MM.1S (cell line): ENCODE data around the gene PRODH2.

ENCODE experiments used
- DNase-seq: peaks from one replicate; pipeline ENCODE4 v3.0.0-alpha.2; 2015
- H2AFZ ChIP-seq: fragments of 300-600 bp; sonication (generic); 2 replicates; pipeline ENCODE4 v1.6.0; 2016; ENCODE audit warnings: antibody characterized with exemption, low read length
- H3F3A ChIP-seq: fragments of 300-600 bp; sonication (generic); 2 replicates; pipeline ENCODE4 v1.6.1; 2016; ENCODE audit warnings: mild to moderate bottlenecking, antibody characterized with exemption, low read length, moderate library complexity, mixed read lengths; ENCODE audit not compliant: insufficient read depth
- H3K27ac ChIP-seq: fragments of 300-600 bp; sonication (generic); 2 replicates; pipeline ENCODE4 v1.5.1; 2016; ENCODE audit warnings: mild to moderate bottlenecking, low read length
- H3K27me3 ChIP-seq: fragments of 300-600 bp; sonication (generic); replicated peaks from 2 replicates; pipeline ENCODE4 v1.6.0; 2016; ENCODE audit warnings: low read length; ENCODE audit not compliant: insufficient read depth
- H3K36me3 ChIP-seq: fragments of 300-600 bp; sonication (generic); replicated peaks from 2 replicates; pipeline ENCODE4 v1.6.1; 2016; ENCODE audit warnings: mild to moderate bottlenecking, low read length, mixed read lengths; ENCODE audit not compliant: insufficient read depth
- H3K4me1 ChIP-seq: fragments of 300-600 bp; sonication (generic); 2 replicates; pipeline ENCODE4 v1.6.1; 2016; ENCODE audit warnings: low read length, mixed read lengths
- H3K4me2 ChIP-seq: fragments of 300-600 bp; sonication (generic); 2 replicates; pipeline ENCODE4 v1.6.0; 2016; ENCODE audit warnings: low read depth, low read length
- H3K4me3 ChIP-seq: fragments of 300-600 bp; sonication (generic); 2 replicates; pipeline ENCODE4 v1.5.1; 2016; ENCODE audit warnings: low read length, mixed read lengths
- H3K79me2 ChIP-seq: fragments of 300-600 bp; sonication (generic); 2 replicates; pipeline ENCODE4 v1.6.1; 2016; ENCODE audit warnings: mixed run types, low read length, mixed read lengths
- H3K9ac ChIP-seq: fragments of 300-600 bp; sonication (generic); 2 replicates; pipeline ENCODE4 v1.6.1; 2016; ENCODE audit warnings: low read length, mixed read lengths
- H3K9me2 ChIP-seq: fragments of 300-600 bp; sonication (generic); replicated peaks from 2 replicates; pipeline ENCODE4 v1.6.1; 2016; ENCODE audit warnings: mild to moderate bottlenecking, low read length, mixed read lengths; ENCODE audit not compliant: insufficient read depth
- H3K9me3 ChIP-seq: fragments of 300-600 bp; sonication (generic); replicated peaks from 2 replicates; pipeline ENCODE4 v1.6.1; 2016; ENCODE audit warnings: mild to moderate bottlenecking, low read length, mixed read lengths; ENCODE audit not compliant: insufficient read depth
- H4K20me1 ChIP-seq: fragments of 300-600 bp; sonication (generic); 2 replicates; pipeline ENCODE4 v1.6.1; 2016; ENCODE audit warnings: mild to moderate bottlenecking, low read length, moderate library complexity, mixed read lengths; ENCODE audit not compliant: insufficient read depth
- EZH2 ChIP-seq: fragments of 300-600 bp; sonication (generic); optimal IDR thresholded peaks from 2 replicates; pipeline ENCODE3; 2017; ENCODE audit warnings: low read depth, mild to moderate bottlenecking, antibody characterized with exemption, low read length, mixed read lengths
- EZH2phosphoT487 ChIP-seq: fragments of 300-600 bp; sonication (generic); IDR thresholded peaks from 2 replicates; pipeline ENCODE4 v1.6.1; 2018; ENCODE audit warnings: antibody characterized with exemption, low read length
- TF ChIP-seq, protein P1 (sequence below): fragments of 300-600 bp; sonication (generic); IDR thresholded peaks from 2 replicates; pipeline ENCODE4 v1.5.1; 2016; ENCODE audit warnings: antibody characterized with exemption, low read length, mixed read lengths

PRODH2 gene

DNA sequence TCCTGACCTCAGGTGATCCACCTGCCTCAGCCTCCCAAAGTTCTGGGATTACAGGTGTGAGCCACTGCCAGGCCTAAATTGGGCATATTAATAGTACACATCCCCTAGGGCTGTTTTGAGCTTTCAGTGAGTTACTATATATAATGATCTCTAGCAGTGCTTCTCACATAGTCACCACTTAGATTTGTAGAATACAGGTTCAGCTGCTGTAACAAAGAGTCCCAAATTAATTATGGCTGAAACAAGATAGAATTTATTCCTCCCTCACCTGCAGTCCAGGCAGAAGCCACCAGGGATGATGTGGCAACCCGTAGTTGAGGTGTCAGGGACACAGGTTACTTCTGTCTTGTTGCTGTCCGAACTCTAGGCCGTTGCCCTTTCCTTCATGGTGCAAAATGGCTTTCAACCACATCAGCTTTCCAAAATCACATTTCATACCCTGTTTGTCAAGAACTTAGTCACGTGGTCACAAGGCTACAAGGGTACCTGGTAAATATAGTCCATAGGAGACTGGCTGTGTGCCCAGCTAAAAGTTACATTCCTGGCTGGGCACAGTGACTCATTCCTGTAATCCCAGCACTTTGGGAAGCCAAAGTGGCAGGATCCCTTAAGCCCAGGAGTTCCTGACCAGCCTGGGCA is 51.8 kb downstream of the PRODH2 start:
- Histone ChIP-seq H3K36me3 (no peaks in the 10 kb centered on the region), H3K4me1 (peaks cover 12% of the 10 kb centered on the region; the same call in 1 of the 2 replicates), H3K9me2 (no peaks in the 10 kb centered on the region), H3K27ac (no peak overlapping the region), H3F3A (peaks cover 4% of the 10 kb centered on the region; the same call in 1 of the 2 replicates), H3K9me3 (no peaks in the 10 kb centered on the region), H3K4me3 (no peak overlapping the region), H4K20me1 (no peaks in the 10 kb centered on the region), H3K27me3 (no peaks in the 10 kb centered on the region), H3K9ac (no peak overlapping the region), H3K4me2 (no peak overlapping the region), H2AFZ (no peak overlapping the region), H3K79me2 (peaks cover 15% of the 10 kb centered on the region)
- TF ChIP-seq, protein P1, sequence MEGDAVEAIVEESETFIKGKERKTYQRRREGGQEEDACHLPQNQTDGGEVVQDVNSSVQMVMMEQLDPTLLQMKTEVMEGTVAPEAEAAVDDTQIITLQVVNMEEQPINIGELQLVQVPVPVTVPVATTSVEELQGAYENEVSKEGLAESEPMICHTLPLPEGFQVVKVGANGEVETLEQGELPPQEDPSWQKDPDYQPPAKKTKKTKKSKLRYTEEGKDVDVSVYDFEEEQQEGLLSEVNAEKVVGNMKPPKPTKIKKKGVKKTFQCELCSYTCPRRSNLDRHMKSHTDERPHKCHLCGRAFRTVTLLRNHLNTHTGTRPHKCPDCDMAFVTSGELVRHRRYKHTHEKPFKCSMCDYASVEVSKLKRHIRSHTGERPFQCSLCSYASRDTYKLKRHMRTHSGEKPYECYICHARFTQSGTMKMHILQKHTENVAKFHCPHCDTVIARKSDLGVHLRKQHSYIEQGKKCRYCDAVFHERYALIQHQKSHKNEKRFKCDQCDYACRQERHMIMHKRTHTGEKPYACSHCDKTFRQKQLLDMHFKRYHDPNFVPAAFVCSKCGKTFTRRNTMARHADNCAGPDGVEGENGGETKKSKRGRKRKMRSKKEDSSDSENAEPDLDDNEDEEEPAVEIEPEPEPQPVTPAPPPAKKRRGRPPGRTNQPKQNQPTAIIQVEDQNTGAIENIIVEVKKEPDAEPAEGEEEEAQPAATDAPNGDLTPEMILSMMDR, result no peak
- TF ChIP-seq EZH2, result no peak
- no peak for TF ChIP-seq EZH2phosphoT487
- no peak for DNase-seq

DNA sequence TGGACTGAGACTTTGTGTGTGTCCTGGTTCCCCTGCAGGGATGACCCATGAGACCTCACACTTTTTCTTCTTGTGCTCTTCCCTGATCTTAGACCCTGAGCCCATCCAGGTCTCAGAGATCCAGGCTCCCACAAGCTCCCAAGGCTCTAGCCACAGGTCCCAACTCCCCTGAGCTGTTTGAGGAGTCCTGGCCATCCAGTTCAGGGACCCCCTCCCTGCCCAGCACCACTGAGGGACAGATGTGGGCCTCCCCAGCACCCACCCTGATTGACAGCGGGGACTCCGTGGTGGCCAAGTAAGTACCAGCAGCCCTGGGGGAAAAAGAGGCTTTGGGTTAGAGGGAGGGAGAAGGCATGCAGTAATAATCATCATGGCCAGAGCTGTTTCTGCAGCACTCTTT is 52.9 kb downstream of the PRODH2 start:
- Histone ChIP-seq H3K27ac (no peak overlapping the region), H3K27me3 (no peaks in the 10 kb centered on the region), H2AFZ (no peak overlapping the region), H3K79me2 (peaks cover 15% of the 10 kb centered on the region), H3K9ac (no peak overlapping the region), H3F3A (peaks cover 4% of the 10 kb centered on the region; the same call in 1 of the 2 replicates), H3K4me1 (peaks cover 12% of the 10 kb centered on the region; the same call in 1 of the 2 replicates), H3K9me3 (no peaks in the 10 kb centered on the region), H3K36me3 (no peaks in the 10 kb centered on the region), H4K20me1 (no peaks in the 10 kb centered on the region), H3K9me2 (no peaks in the 10 kb centered on the region), H3K4me3 (no peak overlapping the region), H3K4me2 (no peak overlapping the region)
- TF ChIP-seq, protein P1, result no peak
- TF ChIP-seq EZH2, result no peak
- TF ChIP-seq EZH2phosphoT487, result no peak
- DNase-seq, result no peak

GRCh38 chr19:35757749-35758608 is 54.7 kb downstream of the PRODH2 start, which contains the start of gene PROSER3:
TSS of gene PROSER3 (plus strand) at chr19:35758176. CDS start at chr19:35758216, 40 bp downstream.
- Histone ChIP-seq H3K4me3 (peak within 1 kb of the TSS; percentile 75), H3K36me3 (no peaks in the 10 kb centered on the region), H2AFZ (peak within 1 kb of the TSS; percentile 82), H3K79me2 (peaks cover 15% of the 10 kb centered on the region), H4K20me1 (no peaks in the 10 kb centered on the region), H3K27me3 (no peaks in the 10 kb centered on the region), H3K4me1 (peaks cover 12% of the 10 kb centered on the region; the same call in 1 of the 2 replicates), H3K27ac (peak within 1 kb of the TSS; percentile 61), H3K9me3 (no peaks in the 10 kb centered on the region), H3F3A (peaks cover 4% of the 10 kb centered on the region; the same call in 1 of the 2 replicates), H3K9ac (peak within 1 kb of the TSS; percentile 77), H3K9me2 (no peaks in the 10 kb centered on the region), H3K4me2 (peak within 1 kb of the TSS; percentile 94)
- DNase-seq, result peak; percentile 99
- no peak for TF ChIP-seq EZH2phosphoT487
- no peak for TF ChIP-seq EZH2
- TF ChIP-seq, protein P1, result no peak
